GM18507 (cell line): ENCODE data around the gene MFSD12.

Experiments used
- DNase-seq: peaks from one replicate; pipeline ENCODE4 v3.0.0; 2011; ENCODE audit warnings: low read depth; ENCODE audit not compliant: insufficient read length; ENCODE audit errors: extremely low spot score
- FAIRE-seq: peaks from 2 replicates; lab custom pipeline; 2011; peaks lifted over from hg19 to GRCh38; lab: Jason Lieb, UNC

Gene MFSD12

GRCh38 chr19:3557461-3558248 is at the start of gene MFSD12:
Gene MFSD12, minus strand, starts transcription at chr19:3557586. Its CDS starts 183 bp downstream, at chr19:3557403.
- DNase-seq: peak; percentile 100
- peak; percentile 96 for FAIRE-seq

GRCh38 chr19:3606690-3607289 is 49.4 kb upstream of the MFSD12 start, which contains the start of gene TBXA2R:
Gene TBXA2R, minus strand, starts transcription at chr19:3606875. Its CDS starts 6,241 bp downstream, at chr19:3600634.
- DNase-seq (no peak), FAIRE-seq (no peak)

- DNase-seq: no peak
These were observed 48.8 kb upstream of the MFSD12 start for GRCh38 chr19:3606174-3606689.

GRCh38 chr19:3605770-3606169 is 48.4 kb upstream of the MFSD12 start:
- no peak for FAIRE-seq
- no peak for DNase-seq

More at GRCh38 chr19:3606174-3606689, 48.8 kb upstream of the MFSD12 start:
- no peak for FAIRE-seq

GRCh38 chr19:3605361-3605760 is 48.0 kb upstream of the MFSD12 start:
- DNase-seq: no peak
- FAIRE-seq: peak; percentile 39

- FAIRE-seq (no peak), DNase-seq (no peak)
These were observed 47.6 kb upstream of the MFSD12 start for GRCh38 chr19:3604987-3605343.

DNA sequence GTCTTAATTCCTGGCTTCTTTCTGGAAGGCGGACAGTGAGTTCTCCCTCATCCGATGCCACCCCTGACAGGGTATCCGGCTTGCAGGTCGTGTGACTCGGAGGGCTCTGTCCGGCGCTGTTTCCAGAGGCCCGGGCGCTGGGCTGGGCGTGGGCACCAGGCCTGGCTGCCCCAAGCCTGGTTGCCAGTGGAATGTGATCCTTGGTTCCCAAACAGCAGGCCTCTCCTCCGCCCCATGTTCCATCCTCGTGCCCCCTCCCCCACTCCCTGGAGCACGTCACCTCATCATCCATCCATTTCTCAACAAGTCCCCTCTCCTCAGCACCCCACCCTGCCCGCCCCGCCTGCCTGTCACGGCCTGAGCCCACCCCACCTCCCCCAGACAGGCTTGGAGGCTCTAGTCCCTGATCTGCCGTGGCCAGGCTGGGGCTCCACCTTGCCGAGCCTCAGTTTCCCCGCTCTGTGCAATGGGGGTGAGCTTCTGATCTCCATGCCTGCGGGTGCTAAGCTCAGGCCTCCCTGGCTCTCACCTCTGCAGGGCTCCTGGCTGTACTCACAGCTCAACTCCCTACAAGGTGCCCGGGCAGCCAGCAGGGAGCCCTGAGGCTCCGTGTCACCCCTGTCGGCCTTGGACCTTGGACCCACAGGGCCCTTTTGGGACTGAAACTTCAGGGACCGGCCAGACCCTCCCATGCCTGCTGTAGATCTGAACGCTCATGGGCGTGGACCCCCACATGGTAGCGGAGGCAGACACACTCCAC is 47.0 kb upstream of the MFSD12 start:
- FAIRE-seq: no peak

DNA sequence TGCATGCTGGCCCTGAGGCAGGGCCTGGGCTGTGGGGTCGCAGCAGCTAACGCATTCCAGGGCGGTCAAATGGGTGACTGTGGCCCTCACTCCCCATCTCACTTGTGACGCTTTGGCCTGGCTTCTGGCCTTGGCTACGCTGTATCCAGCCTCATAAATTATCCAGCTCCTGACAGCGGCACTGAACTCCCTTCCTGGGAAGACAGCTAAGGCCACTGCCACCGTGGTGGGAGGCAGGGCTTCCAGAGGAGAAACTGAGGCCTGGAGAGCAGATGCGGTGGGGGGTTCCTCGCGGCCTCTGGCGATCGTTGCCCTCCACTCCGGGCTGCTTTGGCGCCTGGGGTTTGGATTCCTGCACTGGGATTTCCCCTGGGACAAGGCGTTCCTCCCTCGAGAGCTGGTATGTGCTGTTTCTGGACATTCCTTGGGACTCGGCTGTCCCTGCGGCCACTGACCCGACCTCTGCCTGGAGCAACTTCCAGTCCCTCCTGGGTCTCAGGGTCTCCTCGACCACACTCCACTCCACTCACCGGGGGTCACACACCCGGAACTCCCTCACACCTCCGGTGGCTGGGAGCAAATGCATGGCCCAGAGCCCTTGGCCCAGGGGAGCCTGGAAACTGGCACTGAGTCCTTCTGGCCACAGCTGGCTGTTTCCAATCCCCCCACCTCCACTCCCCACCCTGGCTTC is 45.9 kb upstream of the MFSD12 start:
- DNase-seq (no peak), FAIRE-seq (no peak)

More for the DNA sequence above, 47.0 kb upstream of the MFSD12 start:
- DNase-seq: no peak

DNA sequence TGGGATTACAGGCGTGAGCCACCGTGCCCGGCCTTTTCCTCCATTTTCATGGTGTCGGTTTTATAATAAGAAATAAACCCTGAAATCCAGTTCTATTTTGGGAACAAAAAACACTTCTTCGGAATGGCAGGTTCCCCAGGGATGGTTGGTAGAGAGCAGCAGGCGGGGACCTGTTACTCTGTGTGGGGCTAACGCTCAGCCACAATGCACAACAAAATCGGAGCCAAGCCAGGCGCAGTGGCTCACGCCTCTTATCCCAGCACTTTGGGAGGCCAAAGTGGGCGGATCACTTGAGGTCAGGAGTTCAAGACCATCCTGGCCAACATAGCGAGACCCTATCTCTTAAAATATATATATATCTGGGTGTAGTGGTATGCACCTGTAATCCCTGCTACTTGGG is 43.6 kb upstream of the MFSD12 start:
- no peak for DNase-seq
- FAIRE-seq: no peak

DNA sequence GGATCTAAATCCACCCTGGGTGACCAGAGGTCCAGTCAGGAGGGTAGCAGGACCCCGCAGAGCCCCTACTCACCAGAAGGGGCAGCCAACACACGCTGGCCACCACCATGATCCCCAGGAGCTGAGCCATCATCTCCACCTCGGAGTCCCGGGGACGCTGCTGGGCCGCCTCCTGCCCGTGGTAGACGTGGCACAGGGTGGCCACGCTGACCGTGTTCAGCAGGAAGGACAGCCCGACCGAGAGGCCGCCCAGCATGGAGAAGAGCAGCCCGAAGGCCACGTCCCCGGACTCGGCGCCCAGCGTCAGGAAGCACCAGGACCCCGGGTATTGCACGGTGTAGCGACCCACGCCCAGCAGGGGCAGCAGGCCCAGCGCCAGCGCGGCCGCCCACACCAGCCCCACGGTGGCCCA is 42.4 kb upstream of the MFSD12 start:
- DNase-seq (no peak), FAIRE-seq (no peak)

DNA sequence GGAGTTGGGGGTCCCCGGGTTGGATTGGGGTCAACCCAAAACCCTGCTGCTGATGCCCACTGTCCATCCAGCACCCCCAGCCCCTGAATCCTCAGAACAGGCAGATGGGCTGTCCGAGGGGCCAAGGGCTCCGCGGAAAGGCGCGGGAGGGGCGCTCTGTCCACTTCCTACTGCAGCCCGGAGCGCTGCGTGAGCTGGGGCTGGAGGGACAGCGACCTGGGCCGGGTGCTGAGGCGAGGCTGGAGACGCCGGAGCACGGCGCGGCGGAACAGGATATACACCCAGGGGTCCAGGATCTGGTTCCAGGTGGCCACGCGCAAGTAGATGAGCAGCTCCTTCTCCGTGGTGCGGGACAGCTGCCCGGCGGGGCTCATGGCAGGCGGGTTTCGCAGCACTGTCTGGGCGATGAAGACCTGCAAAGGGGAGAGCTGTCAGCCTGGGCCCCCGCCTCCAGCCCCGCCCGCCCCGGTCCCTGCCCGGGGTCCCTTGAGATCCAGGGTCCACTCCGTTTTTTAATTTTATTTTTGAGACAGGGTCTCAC is 38.2 kb upstream of the MFSD12 start:
- FAIRE-seq (no peak), DNase-seq (no peak)

DNA sequence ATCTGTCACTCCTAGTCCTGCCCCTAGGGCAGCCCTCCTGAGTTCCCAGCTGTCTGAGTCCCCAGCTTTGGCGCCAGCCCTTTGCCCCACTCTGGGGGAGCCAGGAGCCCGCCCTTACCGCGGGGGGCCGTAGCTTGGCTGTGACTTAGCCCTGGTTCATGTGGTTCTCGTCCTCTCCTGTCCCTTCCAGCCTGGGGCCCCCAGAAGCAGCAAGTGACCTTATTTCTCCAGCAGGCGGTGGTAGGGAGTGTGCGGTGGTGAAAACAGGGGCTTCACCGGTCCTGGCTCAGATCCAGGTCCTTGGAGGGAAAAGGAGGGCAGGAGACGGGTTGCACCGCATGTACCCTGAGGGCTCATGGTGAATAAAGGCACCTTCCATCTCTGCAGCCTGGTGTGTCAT is 35.8 kb upstream of the MFSD12 start:
- no peak for DNase-seq
- FAIRE-seq: no peak

DNA sequence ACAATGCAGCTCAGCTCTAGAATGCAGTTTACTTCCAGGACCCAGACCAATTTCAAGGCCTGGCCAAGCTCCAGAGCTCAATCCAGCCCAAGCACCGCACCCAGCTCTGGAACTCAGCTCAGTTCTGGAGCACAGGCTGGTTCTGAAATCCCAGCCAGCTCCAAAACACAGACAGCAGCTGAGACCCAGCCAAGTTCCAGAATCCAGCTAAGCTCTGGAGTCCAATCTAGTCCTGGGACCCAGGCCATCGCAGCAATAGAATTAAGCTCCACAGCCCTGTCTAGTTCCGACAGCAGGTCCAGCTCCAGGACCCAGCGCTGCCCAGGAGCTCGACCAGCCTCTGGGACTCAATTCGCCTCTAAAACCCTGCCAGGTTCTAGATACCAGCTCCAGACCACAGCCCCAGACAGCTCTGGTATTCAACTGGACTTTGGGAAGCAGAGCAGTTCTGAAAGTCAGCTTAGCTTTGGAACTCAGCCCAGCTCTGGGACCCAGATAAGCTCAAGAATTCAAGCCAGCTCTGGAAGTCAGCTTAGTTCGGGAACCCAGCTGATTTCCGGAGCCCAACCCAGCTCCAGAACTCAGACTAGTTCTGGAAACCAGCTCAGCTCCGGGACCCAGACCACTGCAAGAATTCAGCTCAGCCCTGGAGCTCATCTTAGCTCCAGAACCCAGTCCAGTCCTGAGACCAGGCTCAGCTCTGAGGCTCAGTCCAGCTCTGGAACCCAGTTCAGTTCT is 34.7 kb upstream of the MFSD12 start:
- FAIRE-seq: no peak
- DNase-seq: no peak

GRCh38 chr19:3590991-3591659 is 33.7 kb upstream of the MFSD12 start:
- FAIRE-seq (no peak), DNase-seq (no peak)

GRCh38 chr19:3589949-3590348 is 32.6 kb upstream of the MFSD12 start:
- DNase-seq (no peak), FAIRE-seq (no peak)

- FAIRE-seq: no peak
- no peak for DNase-seq
These were observed 32.1 kb upstream of the MFSD12 start for GRCh38 chr19:3589439-3589838.

- no peak for FAIRE-seq
- DNase-seq: no peak
These were observed 29.4 kb upstream of the MFSD12 start for GRCh38 chr19:3586707-3587346.

GRCh38 chr19:3586127-3586626 is 28.8 kb upstream of the MFSD12 start:
- FAIRE-seq (no peak), DNase-seq (no peak)
